SK-N-SH (cell line): ENCODE results near the gene POLR1A. TPM values are rescaled to one million over a fixed set of nuclear protein-coding genes. Genes with fewer than 3 reads are reported as not detected.

Experiments
- CTCF ChIA-PET: fragments of 300-600, 350-600 bp; formaldehyde crosslinking; extraction: SDS; loops from one replicate; lab custom pipeline; 2021; lab: Yijun Ruan, JAX
- POLR2A ChIA-PET: fragments of 350-600 bp; sonication (Branson Sonifier 250); formaldehyde crosslinking; extraction: SDS; loops from one replicate; lab custom pipeline; 2020; ENCODE audit warnings: antibody characterized with exemption, inconsistent platforms; lab: Yijun Ruan, JAX
- DNase-seq: peaks from one replicate; pipeline ENCODE4 v3.0.0; 2012
- H2AFZ ChIP-seq: fragments of 200-600 bp; sonication (generic); 2 replicates; pipeline ENCODE4 v1.8.1; 2016; ENCODE audit warnings: antibody characterized with exemption, mild to moderate bottlenecking, low read depth
- H3F3A ChIP-seq: fragments of 200-600 bp; sonication (generic); replicated peaks from 2 replicates; pipeline ENCODE3; 2016; ENCODE audit warnings: antibody characterized with exemption, mild to moderate bottlenecking; ENCODE audit not compliant: insufficient read depth
- H3K27ac ChIP-seq, 2 experiments: fragments of 200-500 bp in 1 of 2; fragments of 200-600 bp in 1 of 2; sonication (Bioruptor generic) in 1 of 2; sonication (generic), shearing (Covaris generic) in 1 of 2; 2 replicates each; pipeline versions ENCODE4 v1.5.1 to v1.6.1; 2014 to 2016; ENCODE audit warnings: low read depth in 2 of 2, inconsistent platforms in 1 of 2, low read length in 1 of 2, mild to moderate bottlenecking in 1 of 2, mixed read lengths in 1 of 2
- H3K27me3 ChIP-seq: fragments of 200-600 bp; sonication (generic), shearing (Covaris generic); 2 replicates; pipeline ENCODE4 v1.6.1; 2016; ENCODE audit warnings: mixed run types; ENCODE audit not compliant: insufficient read depth
- H3K36me3 ChIP-seq, 2 experiments: fragments of 200-500 bp in 1 of 2; fragments of 200-600 bp in 1 of 2; sonication (Bioruptor generic) in 1 of 2; sonication (generic) in 1 of 2; replicated peaks in 1 of 2; 2 replicates each; pipeline versions ENCODE3 to v1.5.1; 2014 to 2016; ENCODE audit warnings: low read length in 1 of 2, mild to moderate bottlenecking in 1 of 2; ENCODE audit not compliant: insufficient read depth in 2 of 2, control insufficient read depth in 1 of 2
- H3K4me1 ChIP-seq, 2 experiments: fragments of 200-500 bp in 1 of 2; fragments of 200-600 bp in 1 of 2; sonication (Bioruptor generic) in 1 of 2; sonication (generic), shearing (Covaris generic) in 1 of 2; 2 replicates each; pipeline versions ENCODE4 v1.5.1 to v1.6.1; 2014 to 2016; ENCODE audit warnings: low read depth in 1 of 2, low read length in 1 of 2, mixed run types in 1 of 2; ENCODE audit not compliant: insufficient read depth in 2 of 2, control insufficient read depth in 1 of 2
- H3K4me2 ChIP-seq: fragments of 200-600 bp; sonication (generic), shearing (Covaris generic); 2 replicates; pipeline ENCODE4 v1.6.1; 2017; ENCODE audit warnings: mixed run types
- H3K4me3 ChIP-seq, 2 experiments: fragments of 200-500 bp in 1 of 2; fragments of 200-600 bp in 1 of 2; sonication (Bioruptor generic) in 1 of 2; sonication (generic), shearing (Covaris generic) in 1 of 2; 2 replicates each; pipeline versions ENCODE4 v1.5.1 to v1.8.1; 2014 to 2016; ENCODE audit warnings: low read depth in 2 of 2, inconsistent platforms in 1 of 2, low read length in 1 of 2, mild to moderate bottlenecking in 1 of 2, mixed read lengths in 1 of 2, moderate library complexity in 1 of 2
- H3K79me2 ChIP-seq: fragments of 200-600 bp; sonication (generic); 2 replicates; pipeline ENCODE4 v1.8.1; 2017; ENCODE audit warnings: mild to moderate bottlenecking; ENCODE audit not compliant: insufficient read depth
- H3K9ac ChIP-seq: fragments of 200-600 bp; sonication (generic); 2 replicates; pipeline ENCODE4 v1.6.1; 2017; ENCODE audit warnings: mixed run types
- H3K9me2 ChIP-seq: fragments of 200-600 bp; sonication (generic); 2 replicates; pipeline ENCODE4 v1.6.1; 2017; ENCODE audit warnings: mixed run types
- H3K9me3 ChIP-seq: fragments of 200-600 bp; sonication (generic); 2 replicates; pipeline ENCODE4 v1.6.1; 2017; ENCODE audit warnings: mixed run types, mild to moderate bottlenecking, moderate library complexity
- H4K20me1 ChIP-seq: fragments of 200-600 bp; sonication (generic); 2 replicates; pipeline ENCODE4 v1.6.1; 2017; ENCODE audit warnings: mild to moderate bottlenecking, mixed run types; ENCODE audit not compliant: insufficient read depth
- ELF1 ChIP-seq: IDR thresholded peaks from 2 replicates; pipeline ENCODE4 v1.4.0; 2012
- EZH2phosphoT487 ChIP-seq: fragments of 200-600 bp; sonication (generic); IDR thresholded peaks from 2 replicates; pipeline ENCODE4 v1.6.1; 2017; ENCODE audit warnings: low read depth, mixed run types, mild to moderate bottlenecking, antibody characterized with exemption, moderate library complexity, borderline replicate concordance
- FOSL2 ChIP-seq: IDR thresholded peaks from 2 replicates; pipeline ENCODE4 v1.4.0; 2012; ENCODE audit warnings: low read depth, mild to moderate bottlenecking, moderate library complexity, borderline replicate concordance
- GABPA ChIP-seq: IDR thresholded peaks from 2 replicates; pipeline ENCODE4 v1.4.0; 2012; ENCODE audit warnings: low read depth, mild to moderate bottlenecking
- MEF2A ChIP-seq: IDR thresholded peaks from 2 replicates; pipeline ENCODE4 v1.4.0; 2012; ENCODE audit warnings: low read depth, borderline replicate concordance
- NFIC ChIP-seq: IDR thresholded peaks from 2 replicates; pipeline ENCODE4 v1.4.0; 2012; ENCODE audit warnings: borderline replicate concordance
- RAD21 ChIP-seq: IDR thresholded peaks from 2 replicates; pipeline ENCODE4 v1.6.1; 2012; ENCODE audit warnings: mild to moderate bottlenecking, low read length
- RCOR1 ChIP-seq: fragments of 150-350 bp; IDR thresholded peaks from 2 replicates; pipeline ENCODE4 v1.6.1; 2017; ENCODE audit warnings: antibody characterized with exemption, low read length
- SIN3A ChIP-seq: IDR thresholded peaks from 2 replicates; pipeline ENCODE4 v1.6.1; 2012; ENCODE audit warnings: low read depth, mild to moderate bottlenecking, low read length, moderate library complexity, borderline replicate concordance
- SMC3 ChIP-seq: IDR thresholded peaks from 2 replicates; pipeline ENCODE4 v1.6.1; 2012; ENCODE audit warnings: low read depth, low read length, improper control_type of control experiment
- YY1 ChIP-seq: IDR thresholded peaks from 2 replicates; pipeline ENCODE4 v1.4.0; 2012; ENCODE audit warnings: low read depth, mild to moderate bottlenecking
- WGBS: methylation state at CpG from one replicate; pipeline ENCODE4 v1.1.6; 2017; ENCODE audit warnings: low lambda C conversion rate; 5-methylcytosine and 5-hydroxymethylcytosine counted together
- polyA plus RNA-seq, 3 experiments: library from polyadenylated mRNA; depleted of rRNA; stranded (reverse); fragments of >200 nt; gene quantifications; 2 replicates each; pipeline ENCODE4 v1.2.3, GENCODE V29; 2012
- TF ChIP-seq, protein P1 (sequence below): IDR thresholded peaks from 2 replicates; pipeline ENCODE4 v1.4.0; 2012; ENCODE audit warnings: low read depth, borderline replicate concordance
- TF ChIP-seq, protein P2 (sequence below): IDR thresholded peaks from 2 replicates; pipeline ENCODE4 v1.6.1; 2012; ENCODE audit warnings: mild to moderate bottlenecking, low read depth, low read length, moderate library complexity
- TF ChIP-seq, protein P3 (sequence below): fragments of 150-350 bp; IDR thresholded peaks from 2 replicates; pipeline ENCODE4 v1.6.1; 2016; ENCODE audit warnings: mild to moderate bottlenecking, low read depth, low read length
- TF ChIP-seq, protein P4 (sequence below): fragments of 200-600 bp; sonication (generic); IDR thresholded peaks from 2 replicates; pipeline ENCODE4 v1.6.1; 2017; ENCODE audit warnings: antibody characterized with exemption, mild to moderate bottlenecking, moderate library complexity
- TF ChIP-seq, protein P5 (sequence below): IDR thresholded peaks from 2 replicates; pipeline ENCODE4; 2012
- TF ChIP-seq, protein P6 (sequence below): IDR thresholded peaks from 2 replicates; pipeline ENCODE4 v1.4.0; 2012; ENCODE audit warnings: low read depth

The POLR1A gene
- polyA plus RNA-seq, 1 of the 3 experiments (the other 2 are of a cell fraction) = 6.1 TPM

DNA sequence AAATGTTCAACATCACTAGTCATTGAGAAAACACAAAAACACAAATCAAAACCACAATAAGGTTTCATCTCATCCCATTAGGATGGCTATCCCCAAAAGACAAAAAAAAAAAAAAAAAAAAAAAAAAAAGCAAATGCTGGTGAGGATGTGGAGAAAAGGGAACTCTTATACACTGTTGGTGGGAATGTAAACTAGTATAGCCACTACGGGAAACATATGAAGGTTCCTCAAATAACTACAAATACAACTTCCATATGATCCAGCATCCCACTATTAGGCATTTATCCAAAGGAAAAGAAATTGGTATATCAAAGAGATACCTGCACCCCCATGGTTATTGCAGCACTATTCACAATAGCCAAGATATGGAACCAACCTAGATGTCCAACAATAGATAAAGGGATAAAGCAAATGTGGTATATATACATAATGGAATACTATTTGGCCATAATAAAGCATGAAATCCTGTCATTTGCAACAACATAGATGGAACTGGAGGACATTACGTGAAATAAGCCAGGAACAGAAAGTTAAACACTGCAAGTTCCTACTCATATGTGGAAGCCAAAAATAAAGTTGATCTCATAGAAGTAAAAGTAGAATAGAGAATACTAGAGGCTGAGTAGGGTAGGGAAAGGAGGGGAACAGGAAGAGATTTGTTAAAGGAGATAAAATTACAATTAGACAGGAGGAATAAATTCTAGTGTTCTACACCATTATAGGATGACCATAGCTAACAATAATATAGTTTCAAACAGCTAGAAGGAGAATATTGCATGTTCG lies 8.4 kb downstream of the POLR1A start:
- CTCF ChIA-PET = interaction anchor here (1.3 to 1.9 kb wide), 2 partner anchors 17 kb away, joined by 5 read pairs; no protein-coding TSS in a partner anchor
- H3K27me3 ChIP-seq = no peaks in the 10 kb centered on the region
- no peaks in the 10 kb centered on the region for H3K4me1 ChIP-seq
- no peaks in the 10 kb centered on the region for H4K20me1 ChIP-seq
- DNase-seq = no peak
- H3K9me3 ChIP-seq = no peaks in the 10 kb centered on the region
- H3K79me2 ChIP-seq = peaks cover 69% of the 10 kb centered on the region
- POLR2A ChIA-PET = no interaction called here
- H3K4me3 ChIP-seq = no peak overlapping the region
- H3F3A ChIP-seq = peaks cover 9% of the 10 kb centered on the region
- no peaks in the 10 kb centered on the region for H3K9me2 ChIP-seq
- H3K36me3 ChIP-seq = peaks cover 53 to 61% of the 10 kb centered on the region in 2 experiments
- no peak overlapping the region for H3K9ac ChIP-seq
- H2AFZ ChIP-seq = no peak overlapping the region
- no peak for TF ChIP-seq ELF1
- TF ChIP-seq, protein P1, sequence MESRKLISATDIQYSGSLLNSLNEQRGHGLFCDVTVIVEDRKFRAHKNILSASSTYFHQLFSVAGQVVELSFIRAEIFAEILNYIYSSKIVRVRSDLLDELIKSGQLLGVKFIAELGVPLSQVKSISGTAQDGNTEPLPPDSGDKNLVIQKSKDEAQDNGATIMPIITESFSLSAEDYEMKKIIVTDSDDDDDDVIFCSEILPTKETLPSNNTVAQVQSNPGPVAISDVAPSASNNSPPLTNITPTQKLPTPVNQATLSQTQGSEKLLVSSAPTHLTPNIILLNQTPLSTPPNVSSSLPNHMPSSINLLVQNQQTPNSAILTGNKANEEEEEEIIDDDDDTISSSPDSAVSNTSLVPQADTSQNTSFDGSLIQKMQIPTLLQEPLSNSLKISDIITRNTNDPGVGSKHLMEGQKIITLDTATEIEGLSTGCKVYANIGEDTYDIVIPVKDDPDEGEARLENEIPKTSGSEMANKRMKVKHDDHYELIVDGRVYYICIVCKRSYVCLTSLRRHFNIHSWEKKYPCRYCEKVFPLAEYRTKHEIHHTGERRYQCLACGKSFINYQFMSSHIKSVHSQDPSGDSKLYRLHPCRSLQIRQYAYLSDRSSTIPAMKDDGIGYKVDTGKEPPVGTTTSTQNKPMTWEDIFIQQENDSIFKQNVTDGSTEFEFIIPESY = no peak
- TF ChIP-seq, protein P2, sequence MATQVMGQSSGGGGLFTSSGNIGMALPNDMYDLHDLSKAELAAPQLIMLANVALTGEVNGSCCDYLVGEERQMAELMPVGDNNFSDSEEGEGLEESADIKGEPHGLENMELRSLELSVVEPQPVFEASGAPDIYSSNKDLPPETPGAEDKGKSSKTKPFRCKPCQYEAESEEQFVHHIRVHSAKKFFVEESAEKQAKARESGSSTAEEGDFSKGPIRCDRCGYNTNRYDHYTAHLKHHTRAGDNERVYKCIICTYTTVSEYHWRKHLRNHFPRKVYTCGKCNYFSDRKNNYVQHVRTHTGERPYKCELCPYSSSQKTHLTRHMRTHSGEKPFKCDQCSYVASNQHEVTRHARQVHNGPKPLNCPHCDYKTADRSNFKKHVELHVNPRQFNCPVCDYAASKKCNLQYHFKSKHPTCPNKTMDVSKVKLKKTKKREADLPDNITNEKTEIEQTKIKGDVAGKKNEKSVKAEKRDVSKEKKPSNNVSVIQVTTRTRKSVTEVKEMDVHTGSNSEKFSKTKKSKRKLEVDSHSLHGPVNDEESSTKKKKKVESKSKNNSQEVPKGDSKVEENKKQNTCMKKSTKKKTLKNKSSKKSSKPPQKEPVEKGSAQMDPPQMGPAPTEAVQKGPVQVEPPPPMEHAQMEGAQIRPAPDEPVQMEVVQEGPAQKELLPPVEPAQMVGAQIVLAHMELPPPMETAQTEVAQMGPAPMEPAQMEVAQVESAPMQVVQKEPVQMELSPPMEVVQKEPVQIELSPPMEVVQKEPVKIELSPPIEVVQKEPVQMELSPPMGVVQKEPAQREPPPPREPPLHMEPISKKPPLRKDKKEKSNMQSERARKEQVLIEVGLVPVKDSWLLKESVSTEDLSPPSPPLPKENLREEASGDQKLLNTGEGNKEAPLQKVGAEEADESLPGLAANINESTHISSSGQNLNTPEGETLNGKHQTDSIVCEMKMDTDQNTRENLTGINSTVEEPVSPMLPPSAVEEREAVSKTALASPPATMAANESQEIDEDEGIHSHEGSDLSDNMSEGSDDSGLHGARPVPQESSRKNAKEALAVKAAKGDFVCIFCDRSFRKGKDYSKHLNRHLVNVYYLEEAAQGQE = no peak
- no peak for TF ChIP-seq FOSL2
- no peak for TF ChIP-seq RCOR1
- TF ChIP-seq, protein P3, sequence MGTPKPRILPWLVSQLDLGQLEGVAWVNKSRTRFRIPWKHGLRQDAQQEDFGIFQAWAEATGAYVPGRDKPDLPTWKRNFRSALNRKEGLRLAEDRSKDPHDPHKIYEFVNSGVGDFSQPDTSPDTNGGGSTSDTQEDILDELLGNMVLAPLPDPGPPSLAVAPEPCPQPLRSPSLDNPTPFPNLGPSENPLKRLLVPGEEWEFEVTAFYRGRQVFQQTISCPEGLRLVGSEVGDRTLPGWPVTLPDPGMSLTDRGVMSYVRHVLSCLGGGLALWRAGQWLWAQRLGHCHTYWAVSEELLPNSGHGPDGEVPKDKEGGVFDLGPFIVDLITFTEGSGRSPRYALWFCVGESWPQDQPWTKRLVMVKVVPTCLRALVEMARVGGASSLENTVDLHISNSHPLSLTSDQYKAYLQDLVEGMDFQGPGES = no peak
- TF ChIP-seq, protein P4, sequence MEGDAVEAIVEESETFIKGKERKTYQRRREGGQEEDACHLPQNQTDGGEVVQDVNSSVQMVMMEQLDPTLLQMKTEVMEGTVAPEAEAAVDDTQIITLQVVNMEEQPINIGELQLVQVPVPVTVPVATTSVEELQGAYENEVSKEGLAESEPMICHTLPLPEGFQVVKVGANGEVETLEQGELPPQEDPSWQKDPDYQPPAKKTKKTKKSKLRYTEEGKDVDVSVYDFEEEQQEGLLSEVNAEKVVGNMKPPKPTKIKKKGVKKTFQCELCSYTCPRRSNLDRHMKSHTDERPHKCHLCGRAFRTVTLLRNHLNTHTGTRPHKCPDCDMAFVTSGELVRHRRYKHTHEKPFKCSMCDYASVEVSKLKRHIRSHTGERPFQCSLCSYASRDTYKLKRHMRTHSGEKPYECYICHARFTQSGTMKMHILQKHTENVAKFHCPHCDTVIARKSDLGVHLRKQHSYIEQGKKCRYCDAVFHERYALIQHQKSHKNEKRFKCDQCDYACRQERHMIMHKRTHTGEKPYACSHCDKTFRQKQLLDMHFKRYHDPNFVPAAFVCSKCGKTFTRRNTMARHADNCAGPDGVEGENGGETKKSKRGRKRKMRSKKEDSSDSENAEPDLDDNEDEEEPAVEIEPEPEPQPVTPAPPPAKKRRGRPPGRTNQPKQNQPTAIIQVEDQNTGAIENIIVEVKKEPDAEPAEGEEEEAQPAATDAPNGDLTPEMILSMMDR = no peak
- TF ChIP-seq SMC3 = no peak
- no peak for TF ChIP-seq YY1
- no peak for TF ChIP-seq RAD21
- TF ChIP-seq, protein P5, sequence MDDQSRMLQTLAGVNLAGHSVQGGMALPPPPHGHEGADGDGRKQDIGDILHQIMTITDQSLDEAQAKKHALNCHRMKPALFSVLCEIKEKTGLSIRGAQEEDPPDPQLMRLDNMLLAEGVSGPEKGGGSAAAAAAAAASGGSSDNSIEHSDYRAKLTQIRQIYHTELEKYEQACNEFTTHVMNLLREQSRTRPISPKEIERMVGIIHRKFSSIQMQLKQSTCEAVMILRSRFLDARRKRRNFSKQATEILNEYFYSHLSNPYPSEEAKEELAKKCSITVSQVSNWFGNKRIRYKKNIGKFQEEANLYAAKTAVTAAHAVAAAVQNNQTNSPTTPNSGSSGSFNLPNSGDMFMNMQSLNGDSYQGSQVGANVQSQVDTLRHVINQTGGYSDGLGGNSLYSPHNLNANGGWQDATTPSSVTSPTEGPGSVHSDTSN = no peak
- TF ChIP-seq, protein P6, sequence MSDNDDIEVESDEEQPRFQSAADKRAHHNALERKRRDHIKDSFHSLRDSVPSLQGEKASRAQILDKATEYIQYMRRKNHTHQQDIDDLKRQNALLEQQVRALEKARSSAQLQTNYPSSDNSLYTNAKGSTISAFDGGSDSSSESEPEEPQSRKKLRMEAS = no peak
- no peak for TF ChIP-seq MEF2A
- TF ChIP-seq EZH2phosphoT487 = no peak
- no peak for TF ChIP-seq GABPA
- no peak for TF ChIP-seq NFIC
- TF ChIP-seq SIN3A = no peak
- no peak overlapping the region for H3K27ac ChIP-seq
- WGBS = 96% methylated on average over 3 of the region's 3 CpGs
- no peak overlapping the region for H3K4me2 ChIP-seq
